Stimulated activated CD8-positive, alpha-beta memory T cell treated with anti-CD3 and anti-CD28 coated beads, Interleukin-12 subunit alpha, Interleukin-12 subunit beta, amount 100 ng/mL, for 24 hours (primary cell): ENCODE data around the gene TBC1D3I.
"Not testable (repeated sequence)": the region's sequence is repeated elsewhere in the genome, so short reads cannot be mapped to it uniquely, and the experiment has no call there.

Source experiments
- DNase-seq: peaks from one replicate; pipeline ENCODE4 v3.0.0-alpha.2; 2020; ENCODE audit errors: extremely low read depth

TBC1D3I gene

GRCh38 chr17:36206486-36206821, 57.9 kb downstream of the TBC1D3I start:
- not testable (repeated sequence) for DNase-seq

- no peak for DNase-seq
These were observed 58.5 kb downstream of the TBC1D3I start for GRCh38 chr17:36205637-36206485.

- no peak for DNase-seq
These were observed 59.5 kb downstream of the TBC1D3I start for GRCh38 chr17:36204724-36205500.
